SH-SY5Y (cell line): ENCODE data around the gene ARHGEF3.

Source experiments
- GATA2 ChIP-seq: IDR thresholded peaks from 2 replicates; pipeline ENCODE4 v1.6.1; 2011; ENCODE audit warnings: mild to moderate bottlenecking, low read depth, low read length
- GATA3 ChIP-seq: IDR thresholded peaks from 2 replicates; pipeline ENCODE4 v1.6.1; 2011; ENCODE audit warnings: low read depth, mild to moderate bottlenecking, low read length, moderate library complexity

Gene ARHGEF3

GRCh38 chr3:56759532-56759931 is 42.2 kb downstream of the ARHGEF3 start:
- TF ChIP-seq GATA2, result no peak
- no peak for TF ChIP-seq GATA3

- no peak for TF ChIP-seq GATA2
- no peak for TF ChIP-seq GATA3
Observed at GRCh38 chr3:56758539-56758981, 43.2 kb downstream of the ARHGEF3 start.

GRCh38 chr3:56754741-56755417 is 46.9 kb downstream of the ARHGEF3 start:
- TF ChIP-seq GATA3, result no peak

- TF ChIP-seq GATA3 (no peak), GATA2 (no peak)
Observed at GRCh38 chr3:56753206-56753820, 48.4 kb downstream of the ARHGEF3 start.

DNA sequence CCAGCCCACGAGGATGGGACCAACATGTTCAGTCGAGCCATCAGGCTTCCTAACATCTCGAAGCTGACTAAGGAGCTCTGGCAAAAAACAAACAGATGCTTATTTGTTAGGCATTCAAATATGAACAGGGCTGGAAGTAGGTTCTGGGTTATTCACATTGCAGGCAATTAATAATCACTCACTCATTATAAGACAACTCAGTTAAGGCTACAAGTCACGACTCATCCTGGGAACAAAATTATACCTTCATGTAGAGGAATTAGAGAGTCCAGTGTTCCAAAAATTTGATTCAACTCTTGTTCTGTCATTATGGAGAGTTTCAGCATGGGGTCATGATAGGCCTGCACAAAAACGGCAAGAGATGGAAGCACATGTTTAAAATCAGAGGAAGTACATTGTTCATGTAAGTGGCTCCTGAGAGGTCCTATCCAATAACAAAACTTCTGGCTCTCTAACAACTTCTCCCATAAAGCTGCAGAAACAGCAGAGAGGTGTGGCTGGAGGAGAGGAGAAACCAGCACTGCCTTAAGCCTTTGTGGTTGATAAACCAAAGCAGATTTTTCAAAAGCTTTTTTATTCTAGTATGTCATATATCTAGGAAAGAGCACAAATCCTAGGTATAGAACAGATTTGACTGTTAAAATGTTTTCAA is 50.6 kb downstream of the ARHGEF3 start:
- TF ChIP-seq GATA2, result no peak
- TF ChIP-seq GATA3, result no peak

- TF ChIP-seq GATA2 (no peak), GATA3 (no peak)
Observed at GRCh38 chr3:56748663-56749231, 53.0 kb downstream of the ARHGEF3 start.

DNA sequence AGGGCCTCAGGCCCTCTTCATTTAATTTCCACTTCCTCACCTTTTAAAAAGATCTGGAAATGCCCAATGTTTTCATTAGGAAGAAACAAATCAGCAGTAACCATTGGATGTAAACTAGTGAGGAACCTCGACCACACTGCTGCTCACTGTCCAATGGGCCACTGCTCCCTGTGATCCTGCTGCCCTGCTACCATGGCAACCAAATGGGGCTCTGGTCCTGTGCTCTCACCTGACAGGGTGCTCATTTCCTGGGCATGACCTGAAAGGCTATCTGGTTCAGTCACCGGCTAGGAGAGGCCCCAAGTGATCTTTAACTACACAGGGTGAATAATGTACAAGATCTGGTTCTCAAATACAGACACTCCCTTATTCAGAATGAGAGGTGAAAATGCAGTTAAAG is 54.6 kb downstream of the ARHGEF3 start:
- TF ChIP-seq GATA3 (no peak), GATA2 (no peak)

DNA sequence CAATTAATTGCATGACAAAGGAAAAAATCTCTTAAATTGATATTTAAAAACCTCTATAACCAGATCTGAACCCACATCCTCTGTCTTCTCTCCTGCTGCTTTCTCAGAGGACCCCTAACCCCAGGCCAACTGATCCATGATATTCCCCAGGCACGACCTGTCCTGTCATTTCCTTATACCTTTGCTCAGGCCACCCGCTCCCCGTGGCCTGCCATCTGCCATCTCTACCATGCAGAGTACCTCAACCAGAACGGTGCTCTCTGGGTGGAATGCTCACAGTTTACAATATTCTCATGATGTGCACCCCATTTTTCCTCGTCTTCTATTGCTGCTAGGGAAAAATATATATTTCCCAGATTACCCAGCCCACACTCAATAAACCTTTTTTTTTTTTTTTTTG is 57.7 kb downstream of the ARHGEF3 start:
- no peak for TF ChIP-seq GATA2
- no peak for TF ChIP-seq GATA3

DNA sequence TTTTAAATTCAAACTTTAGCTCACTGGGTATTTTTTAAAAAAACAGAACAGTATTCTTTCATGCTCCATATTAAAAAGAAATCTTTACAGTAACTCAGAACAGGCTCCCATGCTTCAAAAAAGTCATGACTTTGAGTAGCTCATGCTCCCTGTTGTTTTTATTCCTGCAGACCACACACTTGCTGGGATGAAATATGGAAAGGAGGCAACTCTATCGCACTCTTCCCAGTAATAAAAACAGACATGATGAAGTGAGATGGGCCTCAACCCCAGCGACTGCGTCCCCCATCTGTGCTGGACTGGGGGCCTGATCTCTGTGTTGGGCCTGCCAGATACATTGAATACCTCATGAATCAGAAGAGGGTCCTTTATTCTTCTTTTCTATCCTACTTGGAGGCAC is 58.9 kb downstream of the ARHGEF3 start:
- TF ChIP-seq GATA3 (no peak), GATA2 (no peak)

DNA sequence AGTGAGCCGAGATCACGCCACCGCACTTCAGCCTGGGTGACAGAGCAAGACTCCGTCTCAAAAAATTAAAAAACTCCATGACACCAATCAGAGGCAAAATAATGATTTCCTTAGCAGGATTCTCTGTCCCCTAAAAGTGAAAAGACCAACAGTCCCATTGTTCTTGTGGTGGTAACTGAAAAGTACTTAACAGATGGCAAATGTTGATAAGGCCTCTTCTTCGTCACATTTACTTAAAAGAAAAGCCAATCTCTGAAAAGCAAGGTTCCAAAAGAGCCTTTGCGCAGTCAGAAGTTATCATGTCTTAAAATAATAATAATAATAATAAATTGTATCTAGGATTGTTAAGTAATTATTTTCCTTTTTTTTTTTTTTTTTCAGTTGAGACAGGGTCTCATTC is 62.7 kb downstream of the ARHGEF3 start:
- no peak for TF ChIP-seq GATA3
- no peak for TF ChIP-seq GATA2

DNA sequence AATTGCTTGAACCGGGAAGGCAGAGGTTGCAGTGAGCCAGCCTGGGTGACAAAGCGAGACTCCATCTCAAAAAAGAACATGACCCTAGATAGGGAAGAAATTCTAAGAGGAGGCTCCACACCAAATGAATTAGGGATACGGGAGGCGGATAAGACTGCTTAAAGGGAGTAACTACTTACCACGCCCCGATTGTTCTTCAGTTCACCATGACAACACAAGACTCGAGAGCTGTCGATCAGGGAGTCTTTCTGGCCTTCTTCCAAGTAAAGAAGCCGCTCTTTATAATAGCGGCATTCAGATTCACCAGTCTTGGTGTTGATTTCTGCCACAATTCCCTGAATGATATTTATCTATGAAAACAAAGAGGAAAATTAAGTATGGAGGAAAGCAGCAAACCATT is 64.7 kb downstream of the ARHGEF3 start:
- no peak for TF ChIP-seq GATA2
- TF ChIP-seq GATA3, result no peak

DNA sequence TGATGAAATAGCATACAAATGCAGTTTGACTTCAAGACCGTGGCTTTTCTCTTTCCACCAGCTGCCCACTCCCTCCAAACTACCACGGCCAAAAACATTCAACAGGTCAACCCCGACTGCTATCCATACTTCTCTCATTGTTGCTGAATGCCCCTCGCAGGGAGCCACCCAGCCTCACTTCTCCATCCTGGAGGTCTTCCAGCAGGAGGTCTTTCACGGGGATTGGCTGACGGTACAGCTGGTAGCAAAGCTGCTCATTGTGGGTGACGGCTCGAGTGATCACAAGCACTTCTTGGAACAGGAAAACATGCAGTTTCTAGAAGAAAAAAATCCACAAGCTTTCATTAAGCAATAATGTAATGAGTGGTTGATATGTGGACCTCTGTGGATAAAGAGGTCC is 69.6 kb downstream of the ARHGEF3 start:
- TF ChIP-seq GATA3 (no peak), GATA2 (no peak)

- TF ChIP-seq GATA2, result no peak
- TF ChIP-seq GATA3, result no peak
Observed at GRCh38 chr3:56725175-56725574, 76.6 kb downstream of the ARHGEF3 start.

- no peak for TF ChIP-seq GATA2
- no peak for TF ChIP-seq GATA3
Observed at GRCh38 chr3:56724676-56725075, 77.1 kb downstream of the ARHGEF3 start.

- TF ChIP-seq GATA3, result no peak
- TF ChIP-seq GATA2, result no peak
Observed at GRCh38 chr3:56720849-56721248, 80.9 kb downstream of the ARHGEF3 start.
